Endothelial cell (in vitro differentiated cells): ENCODE results near the gene PBRM1. TPM values are rescaled to one million over a fixed set of nuclear protein-coding genes. Genes with fewer than 3 reads are reported as not detected.

Source experiments
- DNase-seq: peaks from one replicate; pipeline ENCODE4 v3.0.0; 2021; ENCODE audit warnings: low spot score
- H3K27ac Mint-ChIP-seq: one replicate; pipeline ENCODE4 v1.8.0; 2021; ENCODE audit warnings: mixed read lengths, inconsistent platforms; ENCODE audit not compliant: unreplicated experiment
- H3K27me3 Mint-ChIP-seq: one replicate; pipeline ENCODE4 v1.8.0; 2021; ENCODE audit warnings: mild to moderate bottlenecking, moderate library complexity, mixed read lengths, inconsistent platforms; ENCODE audit not compliant: unreplicated experiment
- H3K36me3 Mint-ChIP-seq: one replicate; pipeline ENCODE4 v1.8.0; 2021; ENCODE audit warnings: mild to moderate bottlenecking, low read depth, mixed read lengths, inconsistent platforms; ENCODE audit not compliant: unreplicated experiment
- H3K4me1 Mint-ChIP-seq: one replicate; pipeline ENCODE4 v1.8.0; 2021; ENCODE audit warnings: mild to moderate bottlenecking, mixed read lengths, inconsistent platforms; ENCODE audit not compliant: unreplicated experiment
- H3K4me3 Mint-ChIP-seq: one replicate; pipeline ENCODE4 v1.8.0; 2021; ENCODE audit warnings: mild to moderate bottlenecking, mixed read lengths, inconsistent platforms; ENCODE audit not compliant: unreplicated experiment
- H3K9me3 Mint-ChIP-seq: one replicate; pipeline ENCODE4 v1.8.0; 2021; ENCODE audit warnings: mixed read lengths, inconsistent platforms; ENCODE audit not compliant: unreplicated experiment
- CTCF ChIP-seq: fragments of 200-600 bp; sonication (generic); IDR thresholded peaks from one replicate; pipeline ENCODE4 v1.5.0; 2021; ENCODE audit warnings: antibody characterized with exemption; ENCODE audit not compliant: unreplicated experiment
- total RNA-seq: library from RNA; stranded (reverse); fragmentation: NEBNext Ultra II Directional; extraction: Animal tissue kit (Norgen Biotek cat#: 25700); gene quantifications from one replicate; pipeline ENCODE4 v1.2.1, GENCODE V29; 2021; ENCODE audit not compliant: unreplicated experiment

The PBRM1 gene
- total RNA-seq, 1 donor from 2014 or later: 68.7 TPM

DNA sequence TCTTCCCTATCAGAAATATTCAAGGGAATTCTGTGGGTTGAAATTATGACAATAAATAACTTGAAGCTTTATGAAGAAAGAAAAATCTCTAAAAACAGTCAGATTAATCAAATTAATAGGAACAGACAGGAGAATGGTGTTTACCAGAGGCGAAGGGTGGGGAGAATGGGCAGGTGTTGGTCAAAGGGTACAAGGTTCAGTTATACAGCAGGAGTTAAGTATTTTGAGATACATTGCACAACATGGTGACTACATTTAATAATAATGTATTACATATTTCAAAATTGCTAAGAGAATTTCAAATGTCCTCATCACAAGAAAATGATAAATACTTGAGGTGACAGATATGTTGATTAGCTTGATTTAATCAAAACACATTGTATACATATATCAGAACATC lies 38.8 kb upstream of the PBRM1 start:
- no peak for DNase-seq
- peaks cover 30% of the 10 kb centered on the region for H3K36me3 Mint-ChIP-seq
- H3K27ac Mint-ChIP-seq: no peak overlapping the region
- no peaks in the 10 kb centered on the region for H3K9me3 Mint-ChIP-seq
- no peak overlapping the region for H3K4me3 Mint-ChIP-seq
- peaks cover 2% of the 10 kb centered on the region for H3K27me3 Mint-ChIP-seq
- no peak for TF ChIP-seq CTCF
- peaks cover 4% of the 10 kb centered on the region for H3K4me1 Mint-ChIP-seq

DNA sequence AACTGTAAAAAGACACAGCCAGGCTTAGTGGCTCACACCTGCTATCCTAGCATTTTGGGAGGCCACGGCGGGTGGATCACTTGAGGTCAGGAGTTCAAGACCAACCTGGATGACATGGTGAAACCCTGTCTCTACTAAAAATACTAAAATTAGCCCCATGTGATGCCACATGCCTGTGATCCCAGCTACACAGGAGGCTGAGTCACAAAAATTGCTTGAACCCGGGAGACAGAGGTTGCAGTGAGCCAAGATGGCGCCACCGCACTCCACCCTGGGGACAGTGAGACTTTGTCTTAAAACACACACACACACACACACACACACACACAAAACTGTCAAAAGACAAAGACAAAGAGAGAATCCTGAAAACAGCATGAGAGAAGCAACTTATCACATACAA lies 38.2 kb upstream of the PBRM1 start:
- TF ChIP-seq CTCF: no peak
- DNase-seq: no peak
- peaks cover 2% of the 10 kb centered on the region for H3K27me3 Mint-ChIP-seq

DNA sequence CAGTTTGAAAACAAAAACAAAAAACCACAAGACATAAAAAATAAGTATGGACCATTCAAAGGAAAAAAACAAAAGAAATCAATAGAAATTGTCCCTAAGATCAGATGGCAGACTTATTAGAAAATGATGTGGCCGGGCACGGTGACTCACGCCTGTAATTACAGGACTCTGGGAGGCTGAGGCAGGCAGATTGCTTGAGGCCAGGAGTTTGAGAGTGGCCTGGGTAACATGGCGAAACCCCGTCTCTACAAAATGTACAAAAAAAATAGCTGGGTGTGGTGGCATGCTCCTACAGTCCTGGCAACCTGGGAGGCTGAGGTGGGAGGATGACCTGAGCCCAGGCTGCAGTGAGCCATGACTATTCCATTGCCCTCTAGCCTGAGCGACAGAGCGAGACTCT lies 36.8 kb upstream of the PBRM1 start:
- H3K27ac Mint-ChIP-seq: no peak overlapping the region
- no peak overlapping the region for H3K4me3 Mint-ChIP-seq
- H3K9me3 Mint-ChIP-seq: no peaks in the 10 kb centered on the region
- peaks cover 16% of the 10 kb centered on the region for H3K36me3 Mint-ChIP-seq
- peaks cover 4% of the 10 kb centered on the region for H3K4me1 Mint-ChIP-seq
- DNase-seq: no peak
- H3K27me3 Mint-ChIP-seq: peaks cover 2% of the 10 kb centered on the region
- TF ChIP-seq CTCF: no peak

More for the DNA sequence above, 38.2 kb upstream of the PBRM1 start:
- Mint-ChIP-seq H3K36me3 (peaks cover 26% of the 10 kb centered on the region), H3K9me3 (no peaks in the 10 kb centered on the region), H3K4me1 (peaks cover 4% of the 10 kb centered on the region), H3K4me3 (no peak overlapping the region), H3K27ac (no peak overlapping the region)

DNA sequence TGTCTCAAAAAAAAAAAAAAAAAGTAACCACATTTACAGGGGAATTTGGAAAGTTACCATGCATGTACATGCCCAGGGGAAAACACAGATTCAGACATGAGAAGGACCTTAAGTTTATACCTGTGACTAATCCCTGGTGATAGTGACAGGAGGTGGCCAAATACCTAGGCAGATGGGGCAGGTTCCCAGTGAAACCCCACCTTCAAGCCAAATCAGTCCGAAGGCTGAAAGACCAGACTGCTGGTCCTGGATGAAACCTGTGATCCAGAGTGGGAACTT lies 36.0 kb upstream of the PBRM1 start:
- Mint-ChIP-seq H3K36me3 (peaks cover 14% of the 10 kb centered on the region), H3K4me1 (peaks cover 4% of the 10 kb centered on the region), H3K4me3 (no peak overlapping the region), H3K27ac (no peak overlapping the region), H3K9me3 (no peaks in the 10 kb centered on the region), H3K27me3 (peaks cover 2% of the 10 kb centered on the region)
- no peak for TF ChIP-seq CTCF
- DNase-seq: no peak

GRCh38 chr3:52721002-52721729 lies 35.5 kb upstream of the PBRM1 start:
- H3K27ac Mint-ChIP-seq: peak overlapping the region; percentile 2
- H3K27me3 Mint-ChIP-seq: peaks cover 2% of the 10 kb centered on the region
- TF ChIP-seq CTCF: no peak
- no peak overlapping the region for H3K4me3 Mint-ChIP-seq
- H3K36me3 Mint-ChIP-seq: peaks cover 18% of the 10 kb centered on the region
- H3K4me1 Mint-ChIP-seq: peaks cover 4% of the 10 kb centered on the region
- no peaks in the 10 kb centered on the region for H3K9me3 Mint-ChIP-seq
- DNase-seq: no peak
